HG03064 (cell line): ENCODE data around the gene HELZ.
"Not testable (repeated sequence)": the region's sequence is repeated elsewhere in the genome, so short reads cannot be mapped to it uniquely, and the experiment has no call there.

Source experiments
- ATAC-seq: cut with Tn5 transposase; IDR thresholded peaks from one replicate; pipeline ENCODE4 v1.9.1; 2021; ENCODE audit warnings: low read depth; ENCODE audit not compliant: unreplicated experiment

The HELZ gene

DNA sequence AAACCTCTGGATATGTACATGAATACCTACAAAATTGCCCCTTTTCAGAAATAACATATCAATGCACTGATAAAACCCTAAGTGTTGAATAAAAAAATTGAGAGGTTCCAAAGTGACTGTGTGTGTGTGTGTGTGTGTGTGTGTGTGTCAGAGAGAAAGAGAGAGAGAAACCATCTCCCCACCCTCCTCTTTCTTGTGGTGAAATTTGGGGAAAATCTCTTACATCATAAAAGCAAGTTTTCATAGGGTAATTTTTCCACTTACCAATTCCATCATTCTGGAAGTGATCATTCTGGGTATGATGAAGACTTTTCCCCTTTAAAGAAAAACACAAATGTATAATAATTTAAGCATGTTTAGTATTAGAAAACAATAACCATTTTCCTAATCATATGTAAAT lies 121.3 kb downstream of the HELZ start:
- no peak for ATAC-seq

DNA sequence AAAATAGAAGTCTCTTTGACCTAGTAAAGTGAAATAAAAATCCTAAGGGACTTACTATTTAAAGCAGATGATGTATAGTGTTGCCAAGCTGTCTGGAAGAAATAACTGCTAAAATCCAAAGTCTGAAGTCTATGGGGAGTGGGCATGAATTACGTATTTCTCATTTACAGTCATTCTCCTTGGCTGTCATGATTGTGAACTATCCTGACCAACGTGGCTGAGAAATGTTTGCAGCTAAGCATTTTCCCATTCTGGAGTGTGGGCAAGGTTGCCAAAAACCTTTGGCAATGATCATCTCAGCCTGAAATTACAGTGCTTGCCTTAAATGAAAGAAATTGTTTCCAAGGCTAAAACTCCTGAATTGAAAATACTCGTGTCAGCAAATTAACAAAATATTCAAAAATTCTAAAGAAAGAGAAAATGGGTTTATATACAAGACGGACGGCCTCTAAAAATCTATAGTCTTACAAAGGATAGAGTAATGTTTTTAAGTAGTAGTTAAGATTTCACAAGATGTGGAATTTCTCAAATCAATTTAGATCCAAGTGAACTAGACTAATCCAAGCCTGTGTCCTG lies 123.6 kb downstream of the HELZ start:
- no peak for ATAC-seq

DNA sequence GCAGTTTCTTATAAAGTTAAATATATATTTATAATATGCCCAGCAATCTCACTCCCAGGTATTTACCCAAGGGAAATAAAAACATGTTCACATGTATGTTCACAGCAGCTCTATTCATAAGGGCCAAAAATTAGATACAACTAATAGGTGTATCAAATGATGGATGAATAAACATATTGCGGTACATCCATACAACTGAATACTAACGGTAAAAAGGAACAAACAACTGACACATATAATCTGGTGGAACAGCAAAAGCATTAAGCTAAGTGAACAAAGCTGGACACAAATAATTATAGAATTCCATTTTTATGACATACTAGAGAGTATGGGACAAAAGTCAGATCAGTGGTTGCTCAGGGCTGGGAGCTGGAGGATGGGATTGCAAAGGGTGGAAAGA lies 125.9 kb downstream of the HELZ start:
- no peak for ATAC-seq

DNA sequence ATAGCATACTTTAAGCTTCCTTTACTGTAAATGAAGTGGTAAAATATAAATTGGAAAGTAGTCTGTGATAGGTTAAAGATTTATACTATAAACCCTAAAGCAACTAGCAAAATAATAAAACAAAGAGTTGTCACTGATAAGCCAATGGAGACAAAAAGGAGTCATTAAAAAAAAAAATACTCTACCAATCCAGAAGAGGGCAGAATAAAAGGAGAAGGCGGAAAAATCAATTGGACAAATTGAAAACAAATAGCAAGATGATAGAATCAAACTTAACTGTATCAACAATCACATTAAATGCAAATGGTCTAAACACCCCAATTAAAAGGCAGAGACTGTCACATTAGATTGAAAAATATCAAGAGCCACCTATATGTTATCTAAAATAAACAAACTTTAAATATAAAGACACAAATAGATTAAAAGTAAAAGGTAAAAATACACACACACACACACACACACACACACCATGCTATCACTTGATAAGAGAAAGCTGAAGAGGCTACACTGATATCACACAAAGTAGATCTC lies 128.9 kb downstream of the HELZ start:
- ATAC-seq, result no peak

DNA sequence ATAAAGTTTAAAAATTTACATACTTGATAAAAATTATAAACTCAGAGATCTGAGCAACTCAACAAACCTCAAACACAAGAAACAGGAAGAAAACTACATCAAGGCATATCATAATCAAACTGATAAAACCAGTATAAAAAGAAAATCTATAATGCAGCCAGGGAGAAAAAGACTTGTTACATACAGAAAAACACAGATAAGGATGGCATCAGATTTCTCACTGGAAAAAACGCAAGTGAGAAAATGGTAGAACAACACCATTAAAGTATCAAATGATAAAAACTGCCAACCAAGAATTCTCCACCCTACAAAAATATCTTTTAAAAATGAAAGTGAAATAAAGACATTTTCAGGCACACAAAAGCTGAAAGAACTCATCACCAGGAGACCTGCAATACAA lies 129.6 kb downstream of the HELZ start:
- ATAC-seq, result no peak

DNA sequence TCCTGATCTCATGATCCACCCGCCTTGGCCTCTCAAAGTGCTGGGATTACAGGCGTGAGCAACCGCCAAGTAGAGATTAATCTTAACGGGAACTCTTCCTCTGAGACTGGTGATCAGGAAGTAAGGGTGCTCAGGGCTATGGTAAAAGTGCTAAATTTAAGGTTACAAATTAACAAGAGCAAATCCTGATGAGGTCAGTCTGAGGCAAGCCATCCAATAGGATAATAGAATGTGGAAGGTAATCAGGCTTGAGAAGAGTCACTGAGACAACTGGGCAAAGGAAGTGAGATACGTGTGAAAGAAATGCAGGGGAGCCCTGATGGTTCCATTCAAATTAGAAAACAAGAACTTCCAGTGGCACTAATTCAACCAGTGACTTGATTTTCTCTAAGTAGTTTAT lies 131.5 kb downstream of the HELZ start:
- no peak for ATAC-seq

DNA sequence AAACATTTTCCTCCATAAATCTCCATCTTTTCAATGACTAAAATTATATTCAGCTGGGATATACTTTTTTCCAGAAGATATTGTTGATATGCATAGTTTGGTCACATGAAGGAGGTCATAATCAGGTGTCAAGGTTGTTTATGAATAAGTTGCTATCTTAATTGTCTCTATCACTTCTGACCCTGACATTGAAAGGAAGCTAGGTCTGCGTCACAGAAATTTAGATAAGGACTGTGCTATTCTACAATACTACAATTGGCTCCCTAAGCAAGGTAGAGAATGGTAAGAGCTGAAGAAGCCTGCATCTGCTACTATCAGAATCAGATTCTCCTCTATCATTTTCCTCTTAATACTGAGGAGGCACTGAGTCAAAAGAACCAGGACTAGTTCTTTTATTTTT lies 133.2 kb downstream of the HELZ start:
- no peak for ATAC-seq

DNA sequence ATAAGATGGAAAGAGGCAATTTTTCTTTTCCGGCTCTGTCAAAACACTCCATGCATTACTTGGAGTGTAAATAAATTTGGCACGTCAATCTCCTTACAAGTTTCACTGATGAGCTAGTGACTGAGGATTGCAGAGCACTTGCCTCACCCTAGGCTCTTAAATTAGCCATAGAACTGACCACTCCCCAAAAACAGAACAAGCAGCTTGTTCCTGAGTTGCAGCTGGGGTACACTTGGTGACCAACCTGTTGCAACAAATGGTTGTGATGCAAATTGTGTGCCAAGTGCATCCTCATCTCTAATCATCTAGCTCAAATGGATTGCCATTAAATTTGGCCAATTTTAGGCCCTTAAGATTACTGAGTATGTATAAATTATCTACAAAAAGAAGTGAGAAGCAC lies 133.7 kb downstream of the HELZ start:
- ATAC-seq, result no peak

DNA sequence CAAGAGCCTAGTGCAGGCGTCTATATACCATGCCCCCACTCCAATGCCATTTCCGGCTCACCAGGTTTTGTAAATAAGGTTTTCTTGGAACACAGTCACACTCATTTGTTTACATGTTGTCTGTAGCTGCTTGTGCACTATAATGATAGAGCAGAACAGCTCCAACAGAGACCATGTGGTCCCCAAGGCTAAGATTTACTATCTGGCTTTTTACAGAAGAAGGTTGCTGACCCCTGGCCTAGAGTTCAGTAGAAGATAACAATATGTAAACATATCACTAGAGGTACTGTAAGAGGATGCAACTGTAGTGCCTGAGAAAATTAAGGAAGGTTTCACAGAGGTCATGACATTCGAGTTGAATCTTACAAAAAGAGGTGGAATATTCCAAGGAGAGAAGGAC lies 134.4 kb downstream of the HELZ start:
- ATAC-seq, result no peak

DNA sequence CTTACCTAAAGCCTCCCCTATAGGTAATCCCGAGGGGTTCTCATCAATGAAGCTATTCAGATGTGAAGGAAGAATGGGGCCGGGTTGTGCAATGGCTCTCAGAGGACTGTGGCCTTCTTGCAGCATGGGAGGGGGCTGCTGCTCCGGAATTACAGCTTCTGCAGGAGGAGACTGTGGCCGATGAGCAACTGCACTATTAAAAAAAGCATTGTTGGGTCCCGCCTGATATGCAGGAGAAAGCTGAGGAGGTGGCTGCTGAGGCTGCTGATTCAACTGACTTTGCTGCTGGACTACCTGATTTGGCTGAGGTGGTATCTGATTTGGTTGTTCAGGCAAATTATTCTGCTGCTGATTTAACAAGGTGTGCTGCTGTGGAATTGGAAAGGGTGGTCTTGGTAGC lies 135.9 kb downstream of the HELZ start:
- ATAC-seq, result no peak

DNA sequence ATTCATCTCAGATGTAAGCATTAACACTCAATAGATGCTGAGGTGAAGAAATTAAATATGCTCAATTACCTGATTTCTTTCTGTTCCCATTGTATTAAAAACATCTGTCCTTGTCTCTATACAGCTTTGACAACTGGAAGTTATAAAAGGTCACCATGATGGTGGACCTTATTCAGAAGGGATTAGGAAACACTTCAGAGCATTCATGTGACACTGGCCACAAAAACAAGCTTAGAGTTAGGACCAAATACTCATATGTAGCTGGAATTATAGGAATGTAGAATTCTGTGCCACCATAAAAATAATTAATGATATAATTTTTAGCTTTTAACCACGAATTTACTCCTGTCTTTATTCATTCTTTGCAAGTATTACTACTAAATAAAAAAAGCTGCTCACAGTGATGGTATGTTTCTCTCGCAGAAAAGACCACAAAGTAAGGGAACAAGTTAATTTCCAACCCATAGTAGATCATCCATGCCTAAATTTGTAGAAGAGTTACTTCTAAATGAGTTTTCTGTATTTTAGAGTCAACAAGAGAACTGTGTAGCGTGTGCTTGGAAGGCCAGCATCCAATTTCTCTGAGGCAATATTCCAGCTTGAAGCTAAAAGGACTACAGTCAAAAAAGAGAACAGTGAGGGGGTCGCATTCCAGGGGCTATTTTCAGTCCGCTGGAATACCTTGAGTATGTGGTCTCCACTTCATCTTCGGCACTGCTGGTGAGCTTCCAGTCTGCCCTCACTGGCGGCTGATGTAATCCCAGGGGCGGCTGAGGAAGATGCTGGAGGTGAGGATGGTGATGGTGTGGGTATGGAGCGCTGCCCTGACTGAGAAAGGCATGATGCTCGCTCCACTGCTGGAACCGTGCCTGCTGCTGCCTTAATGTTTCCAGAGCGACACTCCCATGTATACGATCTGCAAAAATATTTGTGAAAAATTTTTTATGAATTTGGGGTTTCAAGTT lies 136.9 kb downstream of the HELZ start:
- no peak for ATAC-seq

DNA sequence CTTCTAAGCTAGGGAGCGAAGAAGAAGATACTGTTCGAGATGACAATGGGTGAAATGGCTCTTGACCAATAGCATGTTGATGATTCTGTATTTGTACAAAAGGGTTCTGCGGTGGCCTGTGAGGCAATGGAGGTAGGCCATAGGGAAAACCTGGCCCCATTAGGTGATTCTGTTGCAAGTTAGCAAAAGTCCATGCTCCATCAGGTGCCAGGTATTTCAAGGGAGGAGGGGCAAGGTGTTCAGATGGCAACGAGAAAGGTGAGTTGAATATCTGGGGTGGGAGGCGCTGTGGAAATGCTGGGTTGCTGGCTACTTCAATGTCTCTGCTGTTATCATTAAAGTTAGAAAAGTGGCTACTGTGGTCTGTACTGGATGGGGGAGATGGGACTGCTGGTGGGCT lies 137.8 kb downstream of the HELZ start:
- no peak for ATAC-seq

DNA sequence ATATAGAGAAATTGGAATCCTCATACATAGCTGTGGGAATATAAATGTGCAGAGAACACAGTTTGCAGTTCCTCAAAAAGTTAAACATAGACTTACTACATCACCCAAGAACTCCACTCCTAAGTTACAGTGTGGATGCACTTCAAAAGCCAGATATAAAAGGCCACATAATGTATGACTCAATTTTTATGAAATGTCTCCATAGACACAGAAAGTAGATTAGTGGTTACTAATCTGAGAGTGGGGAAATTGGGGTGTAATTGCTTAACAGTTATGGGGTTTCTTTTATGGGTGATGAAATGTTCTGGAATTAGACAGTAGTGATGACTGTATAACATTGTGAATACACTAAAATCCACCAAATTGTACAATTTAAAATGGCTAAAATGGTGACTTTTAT lies 139.8 kb downstream of the HELZ start:
- ATAC-seq, result no peak

DNA sequence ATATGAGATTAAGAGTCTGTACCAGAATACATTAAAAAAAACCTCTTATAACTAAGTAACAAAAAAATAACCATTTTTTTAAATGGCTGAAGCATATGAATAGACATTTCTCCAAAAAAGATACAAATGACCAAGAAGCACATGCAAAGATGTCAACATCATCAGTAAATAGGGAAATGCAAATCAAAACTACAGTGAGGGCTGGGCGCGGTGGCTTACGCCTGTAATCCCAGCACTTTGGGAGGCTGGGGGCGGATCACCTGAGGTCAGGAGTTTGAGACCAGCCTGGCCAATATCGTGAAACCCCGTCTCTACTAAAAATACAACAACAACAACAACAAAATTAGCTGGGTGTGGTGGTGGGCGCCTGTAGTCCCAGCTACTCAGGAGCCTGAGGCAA lies 140.4 kb downstream of the HELZ start:
- not testable (repeated sequence) for ATAC-seq

DNA sequence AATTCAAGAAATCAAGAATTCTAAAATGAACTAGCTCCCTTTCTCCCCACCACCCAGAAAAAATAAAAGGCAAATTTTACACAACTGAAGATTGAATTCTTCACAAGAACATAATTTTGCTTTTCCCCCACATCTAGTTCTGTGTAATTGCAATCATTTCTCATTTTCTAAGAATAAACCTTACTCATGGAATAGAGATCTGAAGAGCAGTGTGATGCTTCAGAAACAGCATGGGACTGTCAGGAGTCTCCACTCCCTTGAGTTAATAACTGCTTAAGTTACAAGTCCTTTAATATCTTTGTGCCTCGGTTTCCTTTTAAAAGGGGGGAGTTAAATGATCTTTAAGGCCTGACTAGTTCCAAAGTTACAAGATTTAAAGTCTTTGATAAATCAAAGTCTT lies 147.0 kb downstream of the HELZ start:
- ATAC-seq, result no peak

DNA sequence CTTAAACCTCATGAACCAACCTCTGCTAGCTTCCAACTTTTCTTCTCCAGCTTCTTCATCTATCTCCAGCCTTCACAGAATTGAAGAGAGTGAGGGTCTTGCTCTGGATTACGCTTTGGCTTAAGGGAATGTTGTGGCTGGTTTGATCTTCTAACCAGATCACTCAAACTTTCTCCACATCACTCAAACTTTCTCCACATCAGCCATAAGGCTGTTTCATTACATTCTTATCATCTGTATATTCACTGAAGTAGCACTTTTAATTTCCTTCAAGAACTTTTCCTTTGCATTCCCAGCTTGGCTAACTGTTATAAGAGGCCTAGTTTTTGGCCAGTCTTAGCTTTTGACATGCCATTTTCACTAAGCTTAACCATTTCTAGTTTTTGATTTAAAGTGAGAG lies 148.4 kb downstream of the HELZ start:
- ATAC-seq, result no peak

DNA sequence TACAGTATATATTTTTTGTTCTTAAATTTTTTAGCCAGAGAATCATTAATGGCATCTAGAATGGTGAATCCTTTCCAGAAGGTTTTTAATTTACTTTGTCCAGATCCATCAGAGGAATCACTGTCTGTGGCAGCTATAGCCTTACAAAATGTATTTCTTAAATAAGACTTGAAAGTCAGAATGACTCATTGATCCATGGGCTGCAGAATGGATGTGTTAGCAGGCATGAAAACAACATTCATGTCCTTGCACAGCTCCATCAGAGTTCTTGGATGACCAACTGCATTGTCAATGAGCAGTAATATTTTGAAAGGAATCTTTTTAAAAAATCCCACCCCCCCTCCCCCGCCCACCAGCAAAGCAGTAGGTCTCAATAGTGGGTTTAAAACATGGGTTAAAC lies 149.2 kb downstream of the HELZ start:
- no peak for ATAC-seq

DNA sequence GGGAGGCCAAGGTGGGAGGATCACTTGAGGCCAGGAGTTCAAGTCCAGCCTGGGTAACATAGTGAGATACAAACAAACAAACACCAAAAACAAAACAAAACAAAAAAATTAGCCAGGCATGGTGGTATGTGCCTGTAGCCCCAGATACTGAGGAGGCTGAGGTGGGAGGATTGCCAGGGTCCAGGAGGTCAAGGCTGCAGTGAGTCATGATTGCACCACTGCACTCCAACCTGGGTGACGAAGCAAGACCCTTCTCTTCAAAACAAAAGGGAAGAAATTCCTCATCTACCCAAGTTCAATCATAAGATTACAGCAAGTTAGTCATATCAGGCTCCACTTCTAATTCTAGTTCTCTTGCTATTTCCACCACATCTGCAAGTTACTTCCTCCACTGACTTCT lies 149.7 kb downstream of the HELZ start:
- ATAC-seq, result not testable (repeated sequence)

DNA sequence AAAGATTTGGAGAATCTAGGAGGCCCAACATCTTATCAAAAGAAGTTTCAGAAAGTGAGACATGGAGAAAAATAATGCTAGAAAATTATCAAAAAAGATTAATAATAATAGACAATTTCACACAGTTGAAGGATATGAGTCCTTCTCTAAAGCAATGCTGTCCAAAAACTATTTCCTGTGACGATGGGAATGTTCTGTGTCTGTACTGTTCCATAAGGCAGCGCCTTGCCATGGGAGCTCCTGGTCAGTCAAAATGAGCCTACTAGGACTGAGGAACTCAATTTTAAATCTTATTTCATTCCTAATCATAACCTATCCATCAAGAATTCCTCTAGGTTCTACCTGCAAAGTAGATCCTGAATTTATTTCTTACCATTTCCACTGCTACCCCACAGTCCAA lies 151.6 kb downstream of the HELZ start:
- no peak for ATAC-seq

DNA sequence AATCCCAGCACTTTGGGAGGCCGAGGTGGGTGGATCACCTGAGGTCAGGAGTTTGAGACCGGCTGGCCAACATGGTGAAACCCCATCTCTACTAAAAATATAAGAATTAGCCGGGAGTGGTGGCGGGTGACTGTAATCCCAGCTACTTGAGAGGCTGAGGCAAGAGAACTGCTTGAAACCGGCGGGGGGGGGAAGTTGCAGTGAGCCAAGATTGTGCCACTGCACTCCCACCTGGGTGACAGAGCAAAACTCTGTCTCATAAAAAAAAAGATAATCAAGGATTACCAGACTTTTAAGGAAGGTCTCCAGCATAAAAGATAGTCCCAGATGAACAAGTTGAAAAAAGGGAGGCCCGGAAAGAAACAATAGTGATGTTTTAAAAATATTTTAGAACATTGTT lies 152.3 kb downstream of the HELZ start:
- not testable (repeated sequence) for ATAC-seq

DNA sequence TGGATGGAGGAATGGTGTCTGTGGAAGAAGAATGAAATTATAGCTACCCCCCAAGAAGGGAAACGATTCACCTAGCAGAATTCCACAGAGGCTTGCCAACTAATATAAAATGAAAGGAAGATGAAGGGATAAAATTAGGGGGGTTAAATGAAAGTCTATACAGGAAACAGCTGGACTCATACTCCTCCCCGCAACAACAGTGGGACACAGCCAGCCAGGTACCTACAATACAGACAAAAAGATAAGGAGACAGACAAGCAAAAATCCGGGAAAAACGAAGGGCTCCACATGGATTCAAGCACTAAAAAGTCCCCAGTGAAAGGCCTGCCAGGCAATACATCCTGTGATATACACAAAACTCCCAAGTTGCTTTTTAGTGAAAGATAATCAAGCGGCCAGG lies 152.7 kb downstream of the HELZ start:
- no peak for ATAC-seq

DNA sequence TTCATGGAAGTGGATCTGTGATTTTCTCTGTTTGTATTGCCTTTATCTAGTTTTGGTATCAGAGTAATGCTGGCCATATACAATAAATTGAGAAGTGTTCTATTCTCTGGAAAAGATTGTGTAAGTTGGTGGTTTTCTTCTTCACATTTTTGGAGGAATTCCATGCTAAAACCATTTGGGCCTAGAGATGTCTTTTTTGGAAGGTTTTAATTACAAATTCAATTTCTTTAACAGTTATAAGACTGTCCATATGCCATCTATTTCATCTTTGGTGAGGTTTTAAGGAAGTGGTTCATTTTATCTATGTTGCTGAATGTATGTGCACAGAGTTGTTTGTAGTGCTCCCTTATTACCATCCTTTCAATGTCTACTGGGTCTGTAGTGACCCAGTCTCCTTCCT lies 154.7 kb downstream of the HELZ start:
- no peak for ATAC-seq
